HG03469 (cell line): ENCODE results near the gene OR10J1.

Experiments
- ATAC-seq: cut with Tn5 transposase; IDR thresholded peaks from one replicate; pipeline ENCODE4 v1.9.1; 2021; ENCODE audit warnings: mild to moderate bottlenecking, moderate library complexity, moderate number of reproducible peaks; ENCODE audit not compliant: unreplicated experiment

OR10J1 gene

DNA sequence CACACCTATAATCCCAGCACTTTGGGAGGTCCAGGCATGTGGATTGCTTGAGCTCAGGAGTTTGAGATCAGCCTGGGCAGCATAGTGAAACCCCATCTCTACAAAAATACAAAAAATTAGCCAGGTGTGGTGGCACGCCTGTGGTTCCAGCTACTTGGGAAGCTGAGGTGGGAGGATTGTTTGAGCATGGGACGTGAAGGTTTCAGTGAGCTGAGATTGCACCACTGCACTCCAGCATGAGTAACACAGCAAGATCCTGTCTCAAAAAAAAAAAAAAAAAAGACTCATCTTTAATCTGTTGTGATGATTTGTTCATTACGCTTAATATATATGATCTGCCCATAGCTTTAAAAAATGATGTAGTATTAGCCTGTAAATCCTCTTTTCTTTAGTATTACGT is 44.0 kb downstream of the OR10J1 start:
- ATAC-seq: no peak
